HEK293 (cell line): ENCODE results near the gene RNF169.

Source experiments
- CTCF ChIA-PET: fragments of 350-600 bp; formaldehyde crosslinking; extraction: SDS; loops from one replicate; lab custom pipeline; 2021; ENCODE audit warnings: antibody characterized with exemption; lab: Yijun Ruan, JAX
- POLR2A ChIA-PET: fragments of 300-600 bp; formaldehyde crosslinking; extraction: SDS; loops from one replicate; lab custom pipeline; 2020; ENCODE audit warnings: antibody characterized with exemption, inconsistent platforms; lab: Yijun Ruan, JAX
- H3K27ac ChIP-seq: fragments of 200-500 bp; sonication (Bioruptor generic); 2 replicates; pipeline ENCODE4 v1.5.1; 2014; ENCODE audit warnings: low read depth, low read length, control low read depth, inconsistent platforms; ENCODE audit errors: extremely low read depth
- H3K36me3 ChIP-seq, 2 experiments: fragments of 200-500 bp in 1 of 2; sonication (Bioruptor generic) in 1 of 2; 1 replicate in 1 of 2; 2 replicates in 1 of 2; pipeline ENCODE4 v1.5.1; 2014 to 2017; ENCODE audit warnings: inconsistent platforms in 2 of 2, low read length in 2 of 2; ENCODE audit not compliant: control insufficient read depth in 2 of 2, insufficient read depth in 1 of 2
- H3K4me1 ChIP-seq: fragments of 200-500 bp; sonication (Bioruptor generic); 2 replicates; pipeline ENCODE4 v1.5.1; 2014; ENCODE audit warnings: mild to moderate bottlenecking, low read length, inconsistent platforms; ENCODE audit not compliant: control insufficient read depth, insufficient read depth
- H3K4me3 ChIP-seq: 2 replicates; pipeline ENCODE4 v1.5.1; 2011; ENCODE audit warnings: low read depth, mild to moderate bottlenecking, control low read depth, low read length, moderate library complexity
- H3K9me3 ChIP-seq: fragments of 200-500 bp; sonication (Bioruptor generic); 2 replicates; pipeline ENCODE4 v1.5.1; 2014; ENCODE audit warnings: low read depth, low read length, inconsistent platforms; ENCODE audit not compliant: control insufficient read depth, insufficient read depth
- GLI4 ChIP-seq: fragments of 450-650 bp; formaldehyde crosslinking; IDR thresholded peaks from 2 replicates; pipeline ENCODE4 v1.5.1; 2016; ENCODE audit warnings: missing biosample characterization, missing genetic modification characterization
- HOXC10 ChIP-seq: sonication (generic); formaldehyde crosslinking; IDR thresholded peaks from 2 replicates; pipeline ENCODE4 v1.8.1; 2023; ENCODE audit warnings: mild to moderate bottlenecking, missing genetic modification reagents
- KLF16 ChIP-seq: fragments of 450-650 bp; formaldehyde crosslinking; IDR thresholded peaks from 2 replicates; pipeline ENCODE4 v1.5.1; 2017; ENCODE audit warnings: missing biosample characterization, missing genetic modification characterization
- KLF8 ChIP-seq: fragments of 450-650 bp; formaldehyde crosslinking; IDR thresholded peaks from 2 replicates; pipeline ENCODE4 v1.5.1; 2016; ENCODE audit warnings: missing biosample characterization, missing genetic modification characterization
- MYNN ChIP-seq: fragments of 450-650 bp; formaldehyde crosslinking; IDR thresholded peaks from 2 replicates; pipeline ENCODE4 v1.5.1; 2016; ENCODE audit warnings: missing biosample characterization, missing genetic modification characterization, borderline replicate concordance
- SP3 ChIP-seq: fragments of 450-650 bp; formaldehyde crosslinking; IDR thresholded peaks from 2 replicates; pipeline ENCODE4 v1.5.1; 2016; ENCODE audit warnings: missing biosample characterization, missing genetic modification characterization
- ZFP69B ChIP-seq: fragments of 450-650 bp; formaldehyde crosslinking; IDR thresholded peaks from 2 replicates; pipeline ENCODE4 v1.5.1; 2016; ENCODE audit warnings: missing biosample characterization, missing genetic modification characterization
- ZNF132 ChIP-seq: fragments of 450-650 bp; formaldehyde crosslinking; IDR thresholded peaks from 2 replicates; pipeline ENCODE4 v1.5.1; 2017; ENCODE audit warnings: missing biosample characterization, missing genetic modification characterization, borderline replicate concordance
- ZNF140 ChIP-seq: fragments of 450-650 bp; formaldehyde crosslinking; IDR thresholded peaks from 2 replicates; pipeline ENCODE4 v1.5.1; 2016; ENCODE audit warnings: missing biosample characterization, missing genetic modification characterization
- ZNF19 ChIP-seq: fragments of 450-650 bp; formaldehyde crosslinking; IDR thresholded peaks from 2 replicates; pipeline ENCODE4; 2016; ENCODE audit warnings: missing biosample characterization, missing genetic modification characterization, low read depth
- ZNF311 ChIP-seq: fragments of 450-650 bp; formaldehyde crosslinking; IDR thresholded peaks from 2 replicates; pipeline ENCODE4 v1.5.1; 2017; ENCODE audit warnings: missing biosample characterization, missing genetic modification characterization, borderline replicate concordance
- ZNF341 ChIP-seq: fragments of 450-650 bp; formaldehyde crosslinking; IDR thresholded peaks from 2 replicates; pipeline ENCODE4; 2016; ENCODE audit warnings: low read depth, missing biosample characterization, missing genetic modification characterization
- ZNF350 ChIP-seq: fragments of 450-650 bp; formaldehyde crosslinking; IDR thresholded peaks from 2 replicates; pipeline ENCODE4 v1.5.0; 2017; ENCODE audit warnings: missing biosample characterization, mild to moderate bottlenecking, missing genetic modification characterization
- ZNF610 ChIP-seq: fragments of 450-650 bp; formaldehyde crosslinking; IDR thresholded peaks from 2 replicates; pipeline ENCODE4 v1.5.1; 2016; ENCODE audit warnings: missing biosample characterization, missing genetic modification characterization, borderline replicate concordance
- ZNF621 ChIP-seq: fragments of 450-650 bp; formaldehyde crosslinking; IDR thresholded peaks from 2 replicates; pipeline ENCODE4 v1.5.1; 2017; ENCODE audit warnings: missing biosample characterization, missing genetic modification characterization
- ZNF785 ChIP-seq: fragments of 450-650 bp; formaldehyde crosslinking; IDR thresholded peaks from 2 replicates; pipeline ENCODE4 v1.5.1; 2016; ENCODE audit warnings: missing biosample characterization, missing genetic modification characterization
- ZNF792 ChIP-seq: fragments of 450-650 bp; formaldehyde crosslinking; IDR thresholded peaks from 2 replicates; pipeline ENCODE4 v1.5.1; 2016; ENCODE audit warnings: missing biosample characterization, missing genetic modification characterization
- TF ChIP-seq, protein P1 (sequence below): fragments of 450-650 bp; formaldehyde crosslinking; IDR thresholded peaks from 2 replicates; pipeline ENCODE4 v1.5.1; 2017; ENCODE audit warnings: missing biosample characterization, missing genetic modification characterization
- TF ChIP-seq, protein P2 (sequence below): fragments of 450-650 bp; formaldehyde crosslinking; IDR thresholded peaks from 2 replicates; pipeline ENCODE4 v1.5.1; 2016; ENCODE audit warnings: missing biosample characterization, missing genetic modification characterization, borderline replicate concordance
- TF ChIP-seq, protein P3 (sequence below): fragments of 450-650 bp; formaldehyde crosslinking; conservative IDR thresholded peaks from 2 replicates; pipeline ENCODE4 v1.5.1; 2016; ENCODE audit warnings: low read depth, missing biosample characterization, missing genetic modification characterization
- TF ChIP-seq, protein P4 (sequence below): fragments of 450-650 bp; IDR thresholded peaks from 2 replicates; pipeline ENCODE4 v1.5.1; 2018; ENCODE audit warnings: missing biosample characterization, mild to moderate bottlenecking, missing genetic modification characterization

The RNF169 gene

DNA sequence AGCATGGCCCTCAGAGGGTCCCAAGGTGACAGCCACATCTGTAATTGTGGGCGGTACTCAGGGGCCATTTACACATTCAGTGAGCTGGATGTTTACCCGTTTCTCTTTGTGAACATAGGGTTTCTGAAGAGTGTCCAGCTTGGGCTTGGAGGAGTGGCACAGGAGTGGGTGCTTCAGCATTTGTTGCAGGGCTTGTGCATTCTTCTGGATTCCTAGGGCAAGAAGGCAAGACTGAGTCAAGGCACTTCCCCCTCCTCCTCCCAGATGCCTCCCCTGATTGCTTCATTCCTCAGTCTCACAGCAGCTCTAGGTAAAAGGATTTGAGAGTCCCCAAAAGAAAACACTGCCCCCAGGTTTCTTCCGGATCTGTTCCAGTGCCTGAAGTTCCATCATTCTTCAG, 95.4 kb downstream of the RNF169 start:
- POLR2A ChIA-PET, result no interaction called here
- no peak overlapping the region for H3K27ac ChIP-seq
- CTCF ChIA-PET, result no interaction called here
- H3K4me1 ChIP-seq, result no peaks in the 10 kb centered on the region
- peaks cover 0 to 64% of the 10 kb centered on the region in 2 experiments; a peak in 1 of 3 replicates for H3K36me3 ChIP-seq
- TF ChIP-seq KLF16 (tag by site-specific recombination) (no peak), ZNF350 (no peak), ZNF132 (no peak), ZNF792 (tag by site-specific recombination) (no peak), ZNF311 (tag by site-specific recombination) (no peak), SP3 (tag by site-specific recombination) (no peak), ZNF19 (no peak), ZFP69B (tag by site-specific recombination) (no peak), HOXC10 (CRISPR knock-in tag) (no peak), ZNF610 (no peak), ZNF785 (no peak)
- TF ChIP-seq, protein P1, sequence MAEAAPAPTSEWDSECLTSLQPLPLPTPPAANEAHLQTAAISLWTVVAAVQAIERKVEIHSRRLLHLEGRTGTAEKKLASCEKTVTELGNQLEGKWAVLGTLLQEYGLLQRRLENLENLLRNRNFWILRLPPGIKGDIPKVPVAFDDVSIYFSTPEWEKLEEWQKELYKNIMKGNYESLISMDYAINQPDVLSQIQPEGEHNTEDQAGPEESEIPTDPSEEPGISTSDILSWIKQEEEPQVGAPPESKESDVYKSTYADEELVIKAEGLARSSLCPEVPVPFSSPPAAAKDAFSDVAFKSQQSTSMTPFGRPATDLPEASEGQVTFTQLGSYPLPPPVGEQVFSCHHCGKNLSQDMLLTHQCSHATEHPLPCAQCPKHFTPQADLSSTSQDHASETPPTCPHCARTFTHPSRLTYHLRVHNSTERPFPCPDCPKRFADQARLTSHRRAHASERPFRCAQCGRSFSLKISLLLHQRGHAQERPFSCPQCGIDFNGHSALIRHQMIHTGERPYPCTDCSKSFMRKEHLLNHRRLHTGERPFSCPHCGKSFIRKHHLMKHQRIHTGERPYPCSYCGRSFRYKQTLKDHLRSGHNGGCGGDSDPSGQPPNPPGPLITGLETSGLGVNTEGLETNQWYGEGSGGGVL (tag by site-specific recombination), result no peak
- TF ChIP-seq, protein P2, sequence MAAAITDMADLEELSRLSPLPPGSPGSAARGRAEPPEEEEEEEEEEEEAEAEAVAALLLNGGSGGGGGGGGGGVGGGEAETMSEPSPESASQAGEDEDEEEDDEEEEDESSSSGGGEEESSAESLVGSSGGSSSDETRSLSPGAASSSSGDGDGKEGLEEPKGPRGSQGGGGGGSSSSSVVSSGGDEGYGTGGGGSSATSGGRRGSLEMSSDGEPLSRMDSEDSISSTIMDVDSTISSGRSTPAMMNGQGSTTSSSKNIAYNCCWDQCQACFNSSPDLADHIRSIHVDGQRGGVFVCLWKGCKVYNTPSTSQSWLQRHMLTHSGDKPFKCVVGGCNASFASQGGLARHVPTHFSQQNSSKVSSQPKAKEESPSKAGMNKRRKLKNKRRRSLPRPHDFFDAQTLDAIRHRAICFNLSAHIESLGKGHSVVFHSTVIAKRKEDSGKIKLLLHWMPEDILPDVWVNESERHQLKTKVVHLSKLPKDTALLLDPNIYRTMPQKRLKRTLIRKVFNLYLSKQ (tag by site-specific recombination), result no peak
- TF ChIP-seq, all 188 proteins: peak for 0
- H3K4me3 ChIP-seq, result no peak overlapping the region
- H3K9me3 ChIP-seq, result no peaks in the 10 kb centered on the region

DNA sequence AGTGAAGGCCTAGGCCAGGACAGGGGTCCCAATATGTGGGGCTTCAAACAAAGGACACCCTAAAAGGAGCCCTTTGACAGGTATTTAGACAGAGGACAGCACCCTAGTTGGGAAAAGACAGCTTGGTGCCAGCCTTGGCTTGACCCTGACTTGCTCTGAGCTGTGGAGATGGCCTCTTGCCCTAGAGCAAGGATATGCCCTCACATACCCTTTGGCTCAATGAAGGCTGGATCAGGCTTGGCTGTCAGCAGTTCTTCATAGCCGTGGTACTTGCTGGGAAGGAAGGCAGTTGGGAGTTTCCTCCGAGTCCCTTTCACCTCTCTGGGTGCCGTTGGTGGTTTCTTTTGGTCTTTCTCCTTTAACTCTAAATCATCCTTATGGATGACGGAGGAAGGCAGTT, 96.2 kb downstream of the RNF169 start:
- Histone ChIP-seq H3K27ac (no peak overlapping the region), H3K4me3 (no peak overlapping the region), H3K9me3 (no peaks in the 10 kb centered on the region), H3K36me3 (peaks cover 0 to 63% of the 10 kb centered on the region in 2 experiments; a peak in 1 of 3 replicates), H3K4me1 (no peaks in the 10 kb centered on the region)
- ChIA-PET CTCF (no interaction called here), POLR2A (interaction anchor here (0.6 kb wide), 1 partner anchor 144 kb away, joined by 3 read pairs; the partner anchor contains the start of gene NEU3)
- TF ChIP-seq, protein P3, sequence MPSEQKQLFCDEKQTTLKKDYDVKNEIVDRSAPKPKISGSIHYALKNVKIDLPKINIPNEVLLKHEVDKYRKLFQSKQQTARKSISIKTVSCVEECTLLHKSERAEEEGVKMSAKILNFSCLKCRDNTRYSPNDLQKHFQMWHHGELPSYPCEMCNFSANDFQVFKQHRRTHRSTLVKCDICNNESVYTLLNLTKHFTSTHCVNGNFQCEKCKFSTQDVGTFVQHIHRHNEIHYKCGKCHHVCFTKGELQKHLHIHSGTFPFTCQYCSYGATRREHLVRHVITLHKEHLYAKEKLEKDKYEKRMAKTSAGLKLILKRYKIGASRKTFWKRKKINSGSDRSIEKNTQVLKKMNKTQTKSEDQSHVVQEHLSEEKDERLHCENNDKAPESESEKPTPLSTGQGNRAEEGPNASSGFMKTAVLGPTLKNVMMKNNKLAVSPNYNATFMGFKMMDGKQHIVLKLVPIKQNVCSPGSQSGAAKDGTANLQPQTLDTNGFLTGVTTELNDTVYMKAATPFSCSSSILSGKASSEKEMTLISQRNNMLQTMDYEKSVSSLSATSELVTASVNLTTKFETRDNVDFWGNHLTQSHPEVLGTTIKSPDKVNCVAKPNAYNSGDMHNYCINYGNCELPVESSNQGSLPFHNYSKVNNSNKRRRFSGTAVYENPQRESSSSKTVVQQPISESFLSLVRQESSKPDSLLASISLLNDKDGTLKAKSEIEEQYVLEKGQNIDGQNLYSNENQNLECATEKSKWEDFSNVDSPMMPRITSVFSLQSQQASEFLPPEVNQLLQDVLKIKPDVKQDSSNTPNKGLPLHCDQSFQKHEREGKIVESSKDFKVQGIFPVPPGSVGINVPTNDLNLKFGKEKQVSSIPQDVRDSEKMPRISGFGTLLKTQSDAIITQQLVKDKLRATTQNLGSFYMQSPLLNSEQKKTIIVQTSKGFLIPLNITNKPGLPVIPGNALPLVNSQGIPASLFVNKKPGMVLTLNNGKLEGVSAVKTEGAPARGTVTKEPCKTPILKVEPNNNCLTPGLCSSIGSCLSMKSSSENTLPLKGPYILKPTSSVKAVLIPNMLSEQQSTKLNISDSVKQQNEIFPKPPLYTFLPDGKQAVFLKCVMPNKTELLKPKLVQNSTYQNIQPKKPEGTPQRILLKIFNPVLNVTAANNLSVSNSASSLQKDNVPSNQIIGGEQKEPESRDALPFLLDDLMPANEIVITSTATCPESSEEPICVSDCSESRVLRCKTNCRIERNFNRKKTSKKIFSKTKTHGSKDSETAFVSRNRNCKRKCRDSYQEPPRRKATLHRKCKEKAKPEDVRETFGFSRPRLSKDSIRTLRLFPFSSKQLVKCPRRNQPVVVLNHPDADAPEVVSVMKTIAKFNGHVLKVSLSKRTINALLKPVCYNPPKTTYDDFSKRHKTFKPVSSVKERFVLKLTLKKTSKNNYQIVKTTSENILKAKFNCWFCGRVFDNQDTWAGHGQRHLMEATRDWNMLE (tag by site-specific recombination), result no peak
- no peak for TF ChIP-seq KLF8 (tag by site-specific recombination)
- TF ChIP-seq, protein P4, sequence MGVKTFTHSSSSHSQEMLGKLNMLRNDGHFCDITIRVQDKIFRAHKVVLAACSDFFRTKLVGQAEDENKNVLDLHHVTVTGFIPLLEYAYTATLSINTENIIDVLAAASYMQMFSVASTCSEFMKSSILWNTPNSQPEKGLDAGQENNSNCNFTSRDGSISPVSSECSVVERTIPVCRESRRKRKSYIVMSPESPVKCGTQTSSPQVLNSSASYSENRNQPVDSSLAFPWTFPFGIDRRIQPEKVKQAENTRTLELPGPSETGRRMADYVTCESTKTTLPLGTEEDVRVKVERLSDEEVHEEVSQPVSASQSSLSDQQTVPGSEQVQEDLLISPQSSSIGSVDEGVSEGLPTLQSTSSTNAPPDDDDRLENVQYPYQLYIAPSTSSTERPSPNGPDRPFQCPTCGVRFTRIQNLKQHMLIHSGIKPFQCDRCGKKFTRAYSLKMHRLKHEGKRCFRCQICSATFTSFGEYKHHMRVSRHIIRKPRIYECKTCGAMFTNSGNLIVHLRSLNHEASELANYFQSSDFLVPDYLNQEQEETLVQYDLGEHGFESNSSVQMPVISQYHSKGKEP (tag by site-specific recombination), result no peak
- no peak for TF ChIP-seq MYNN (tag by site-specific recombination)
- TF ChIP-seq ZNF341, result no peak
- TF ChIP-seq ZNF140 (tag by site-specific recombination), result no peak
- TF ChIP-seq ZNF785, result no peak
- TF ChIP-seq GLI4 (tag by site-specific recombination), result no peak
- TF ChIP-seq ZNF621 (tag by site-specific recombination), result no peak
